Testis (tissue), 3 donors: ENCODE data around the gene PPP1R14B. TPM values are rescaled to one million over a fixed set of nuclear protein-coding genes. Genes with fewer than 3 reads are reported as not detected.
A peak's percentile ranks its signal among the peaks of the same experiment; 100 is the strongest.

ENCODE experiments used
- DNase-seq: peaks from one replicate; pipeline ENCODE4 v3.0.0-alpha.2; 2019
- H3K27ac ChIP-seq, 2 donors: fragments of 200-600 bp; sonication (generic); one replicate each; pipeline ENCODE4 v1.5.1; 2019
- H3K27me3 ChIP-seq: fragments of 200-600 bp; sonication (generic); one replicate; pipeline ENCODE4 v1.5.1; 2019
- H3K36me3 ChIP-seq: fragments of 200-600 bp; sonication (generic); one replicate; pipeline ENCODE4 v1.5.1; 2017; ENCODE audit warnings: low read depth; ENCODE audit errors: missing control alignments
- H3K4me1 ChIP-seq: fragments of 200-600 bp; sonication (generic); one replicate; pipeline ENCODE4 v1.5.1; 2019
- H3K4me3 ChIP-seq, 2 donors: fragments of 200-600 bp; sonication (generic); one replicate each; pipeline ENCODE4 v1.5.1; 2017 to 2019
- H3K9me3 ChIP-seq: fragments of 200-600 bp; sonication (generic); one replicate; pipeline ENCODE4 v1.5.1; 2017
- CTCF ChIP-seq, 3 experiments: fragments of 450-650 bp in 2 of 3; fragments of 200-600 bp in 1 of 3; sonication (generic) in 1 of 3; IDR thresholded peaks; one replicate each; pipeline ENCODE4 v1.5.1; 2016 to 2019; ENCODE audit warnings: antibody characterized with exemption in 3 of 3, mild to moderate bottlenecking in 2 of 3, moderate library complexity in 1 of 3
- POLR2A ChIP-seq: fragments of 450-650 bp; IDR thresholded peaks from one replicate; pipeline ENCODE4 v1.6.1; 2017; ENCODE audit warnings: antibody characterized with exemption, mild to moderate bottlenecking, moderate library complexity
- WGBS, 2 donors: methylation state at CpG; one replicate each; pipeline ENCODE4 v1.1.5; 2018; 5-methylcytosine and 5-hydroxymethylcytosine counted together
- intact Hi-C: fragments of 100-400 bp; cut with DNase I; formaldehyde crosslinking; loops from one replicate; pipeline ENCODE4 v1.15.1; 2023; ENCODE audit warnings: low total_unique reads
- polyA plus RNA-seq: library from polyadenylated mRNA; stranded (reverse); fragments of 350-450 nt; fragmentation: Illumina TruSeq; extraction: RNeasy Lipid Tissue Mini Kit (QIAGEN cat#74804); gene quantifications from one replicate; pipeline ENCODE4 v1.2.3, GENCODE V29; 2014; ENCODE audit warnings: low read depth, low replicate concordance; ENCODE audit not compliant: insufficient read depth
- total RNA-seq, 2 donors: library from RNA; depleted of rRNA; stranded (reverse); fragments of >200 nt; gene quantifications; one replicate each; pipeline ENCODE4 v1.2.3, GENCODE V29; 2016

The PPP1R14B gene
- total and polyA plus RNA-seq, 3 donors from 2014 or later: 53.4 to 72.0 (median 67.3) TPM

GRCh38 chr11:64239662-64240434, 6.9 kb downstream of the PPP1R14B start:
- 73 to 75% methylated on average over 11 of the region's 11 CpGs for WGBS, 2 donors
- peaks cover 34% of the 10 kb centered on the region for H3K4me1 ChIP-seq
- H3K36me3 ChIP-seq: no peaks in the 10 kb centered on the region
- intact Hi-C loops: no loop called here
- H3K27me3 ChIP-seq: no peaks in the 10 kb centered on the region
- peak overlapping the region; percentile 92 to 99 for H3K27ac ChIP-seq
- H3K4me3 ChIP-seq: peak overlapping the region; percentile 68 to 97
- DNase-seq: no peak
- no peak for TF ChIP-seq CTCF (IDR thresholded peaks at IDR 0.05)
- TF ChIP-seq POLR2A: no peak
- no peaks in the 10 kb centered on the region for H3K9me3 ChIP-seq

- intact Hi-C loops: no loop called here
- H3K36me3 ChIP-seq: no peaks in the 10 kb centered on the region
- H3K4me1 ChIP-seq: peaks cover 32% of the 10 kb centered on the region
- DNase-seq: no peak
- no peak for TF ChIP-seq CTCF (IDR thresholded peaks at IDR 0.05)
- TF ChIP-seq POLR2A: no peak
- H3K27ac ChIP-seq: no peak overlapping the region
- H3K9me3 ChIP-seq: no peaks in the 10 kb centered on the region
- no peaks in the 10 kb centered on the region for H3K27me3 ChIP-seq
- no peak overlapping the region for H3K4me3 ChIP-seq
- 76 to 78% methylated on average over 5 of the region's 5 CpGs for WGBS, 2 donors
These were observed 7.7 kb downstream of the PPP1R14B start for GRCh38 chr11:64238999-64239398.

GRCh38 chr11:64238076-64238475, 8.7 kb downstream of the PPP1R14B start:
- TF ChIP-seq CTCF (IDR thresholded peaks at IDR 0.05): no peak
- no peak for TF ChIP-seq POLR2A
- H3K27me3 ChIP-seq: no peaks in the 10 kb centered on the region
- peaks cover 37% of the 10 kb centered on the region for H3K4me1 ChIP-seq
- no peak overlapping the region for H3K4me3 ChIP-seq
- no peaks in the 10 kb centered on the region for H3K36me3 ChIP-seq
- no peaks in the 10 kb centered on the region for H3K9me3 ChIP-seq
- intact Hi-C loops: no loop called here
- no peak for DNase-seq
- WGBS, 2 donors: 87% methylated on average over 9 of the region's 9 CpGs; no CpG with 5 or more reads in 1 of the 2 donors
- H3K27ac ChIP-seq: no peak overlapping the region

GRCh38 chr11:64237484-64237951, 9.2 kb downstream of the PPP1R14B start:
- TF ChIP-seq CTCF (IDR thresholded peaks at IDR 0.05) (no peak), POLR2A (no peak)
- H3K27me3 ChIP-seq: no peaks in the 10 kb centered on the region
- intact Hi-C loops: no loop called here
- peaks cover 32% of the 10 kb centered on the region for H3K4me1 ChIP-seq
- H3K4me3 ChIP-seq: no peak overlapping the region
- no peaks in the 10 kb centered on the region for H3K36me3 ChIP-seq
- no peak for DNase-seq
- no peaks in the 10 kb centered on the region for H3K9me3 ChIP-seq
- H3K27ac ChIP-seq: no peak overlapping the region
- WGBS, 2 donors: 68 to 76% methylated on average over 12 of the region's 12 CpGs
